Measurements from ENCODE around the gene MAPK6. TPM values are rescaled to one million over a fixed set of nuclear protein-coding genes. Genes with fewer than 3 reads are reported as not detected.

Gene MAPK6
- total RNA-seq, 4 donors from 2014 or later: 14.1 to 34.6 (median 22.3) TPM

- TF ChIP-seq CTCF (IDR thresholded peaks at IDR 0.05; ENCODE audit: low read depth): no peak
Measured at GRCh38 chr15:52093539-52094510, 74.8 kb downstream of the MAPK6 start.

- TF ChIP-seq CTCF (IDR thresholded peaks at IDR 0.05; ENCODE audit: low read depth): no peak
Measured at GRCh38 chr15:52094811-52095584, 76.0 kb downstream of the MAPK6 start.

- TF ChIP-seq CTCF (IDR thresholded peaks at IDR 0.05; ENCODE audit: low read depth): no peak
Measured at GRCh38 chr15:52095597-52096262, 76.7 kb downstream of the MAPK6 start.

- TF ChIP-seq CTCF (IDR thresholded peaks at IDR 0.05; ENCODE audit: low read depth): no peak
Measured at GRCh38 chr15:52097180-52097579, 78.2 kb downstream of the MAPK6 start.

GRCh38 chr15:52098323-52098722, 79.3 kb downstream of the MAPK6 start:
- TF ChIP-seq CTCF (IDR thresholded peaks at IDR 0.05; ENCODE audit: low read depth): no peak

GRCh38 chr15:52099651-52100272, 80.7 kb downstream of the MAPK6 start:
- no peak for TF ChIP-seq CTCF (IDR thresholded peaks at IDR 0.05; ENCODE audit: low read depth)

All from subcutaneous adipose tissue (tissue), 4 donors.